GM20000 (cell line): ENCODE data around the gene DTD1.

ENCODE experiments used
- DNase-seq: peaks from one replicate; pipeline ENCODE4 v3.0.0; 2012; ENCODE audit warnings: low spot score
- CTCF ChIP-seq: IDR thresholded peaks from 2 replicates; pipeline ENCODE4 v1.5.1; 2012; ENCODE audit warnings: mild to moderate bottlenecking, control low read depth; ENCODE audit errors: extremely low read depth, missing control alignments

DTD1 gene

GRCh38 chr20:18808712-18809111 is 220.9 kb downstream of the DTD1 start:
- DNase-seq: peak; percentile 24
- no peak for TF ChIP-seq CTCF

- DNase-seq: no peak
- no peak for TF ChIP-seq CTCF
Observed at GRCh38 chr20:18811186-18811585, 223.3 kb downstream of the DTD1 start.

- TF ChIP-seq CTCF: no peak
Observed at GRCh38 chr20:18811904-18812303, 224.1 kb downstream of the DTD1 start.

GRCh38 chr20:18813483-18813882 is 225.6 kb downstream of the DTD1 start, which contains the start of gene SCP2D1:
Gene SCP2D1, plus strand, starts transcription at chr20:18813783. Its CDS starts 33 bp downstream, at chr20:18813816.
- DNase-seq: no peak
- no peak for TF ChIP-seq CTCF

More at GRCh38 chr20:18811904-18812303, 224.1 kb downstream of the DTD1 start:
- DNase-seq: no peak

GRCh38 chr20:18815194-18815942 is 227.5 kb downstream of the DTD1 start:
- DNase-seq: no peak
- TF ChIP-seq CTCF: no peak
